Colonic mucosa (tissue), 4 donors: Measurements from ENCODE around the gene CREB3L1. TPM values are rescaled to one million over a fixed set of nuclear protein-coding genes. Genes with fewer than 3 reads are reported as not detected.

Experiments
- DNase-seq: peaks from one replicate; pipeline ENCODE4 v3.0.0-alpha.2; 2020
- H3K27ac ChIP-seq: fragments of 200-600 bp; one replicate; pipeline ENCODE4 v1.8.0; 2021
- H3K27me3 ChIP-seq: fragments of 200-600 bp; one replicate; pipeline ENCODE4 v1.8.0; 2021
- H3K36me3 ChIP-seq: fragments of 200-600 bp; one replicate; pipeline ENCODE4 v1.8.0; 2021
- H3K4me1 ChIP-seq: fragments of 200-600 bp; one replicate; pipeline ENCODE4 v1.8.0; 2021; ENCODE audit warnings: mild to moderate bottlenecking
- H3K4me3 ChIP-seq: fragments of 200-600 bp; one replicate; pipeline ENCODE4 v1.8.0; 2021
- H3K9ac ChIP-seq, 2 donors: one replicate each; pipeline ENCODE4 v1.7.0; 2013; ENCODE audit warnings: control low read depth in 2 of 2, low read depth in 2 of 2, low read length in 2 of 2
- H3K9me3 ChIP-seq: fragments of 200-600 bp; one replicate; pipeline ENCODE4 v1.8.0; 2021
- intact Hi-C: fragments of 100-400 bp; cut with DNase I; formaldehyde crosslinking; loops from one replicate; pipeline ENCODE4 v1.14.1; 2022
- total RNA-seq, 2 donors: library from RNA; stranded (reverse); fragmentation: NEBNext Ultra II Directional in 1 of 2; extraction: Animal tissue kit (Norgen Biotek cat#: 25700) in 1 of 2; gene quantifications; one replicate each; pipeline ENCODE4 v1.2.1, GENCODE V29; 2021
- TF ChIP-seq, protein P1 (sequence below): fragments of 200-600 bp; IDR thresholded peaks from one replicate; pipeline ENCODE4 v1.8.0; 2022; ENCODE audit warnings: antibody characterized with exemption, mild to moderate bottlenecking
- donor health status: healthy.
- donor health status: DM: no; HTN: no; CAD: no.
- donor health status: DM: no; HTN: no; CAD: no.

Gene CREB3L1
- total RNA-seq, 2 donors from 2014 or later = 143 to 150 TPM

DNA sequence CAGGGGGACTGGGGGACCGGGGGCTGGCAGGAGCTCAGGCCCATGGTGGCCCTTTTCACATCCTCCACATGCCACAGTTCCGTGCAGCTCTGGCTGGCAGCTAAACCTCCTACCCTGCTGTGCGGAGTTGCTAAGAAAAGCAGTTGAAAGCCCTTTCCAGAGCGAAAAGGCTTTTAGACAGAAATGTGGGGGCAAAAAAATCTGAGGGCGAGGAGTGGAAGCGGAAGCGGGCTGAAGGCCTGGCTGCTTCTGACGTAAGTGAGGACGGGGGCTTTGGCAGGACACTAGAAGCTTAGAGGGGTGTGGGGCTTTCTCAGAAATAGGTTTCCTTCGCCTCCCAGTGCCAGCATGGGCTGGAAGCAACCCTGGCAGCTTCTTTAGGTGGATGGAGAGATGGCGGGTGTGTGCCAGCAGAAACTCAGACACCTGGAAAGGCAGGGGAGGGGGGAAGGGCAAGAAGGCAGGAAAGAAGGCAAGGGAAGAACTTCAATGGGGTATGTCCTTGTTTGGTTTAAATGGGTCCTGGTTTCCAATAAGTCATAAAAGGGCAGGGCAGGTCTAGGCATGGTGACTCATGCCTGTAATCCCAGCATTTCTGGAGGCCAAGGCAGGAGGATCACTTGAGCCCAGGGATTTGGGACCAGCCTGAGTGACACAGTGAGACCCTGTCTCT is 58.6 kb downstream of the CREB3L1 start:
- peaks cover 22% of the 10 kb centered on the region for H3K27me3 ChIP-seq
- no peak overlapping the region for H3K27ac ChIP-seq
- H3K4me3 ChIP-seq = no peak overlapping the region
- H3K36me3 ChIP-seq = no peaks in the 10 kb centered on the region
- peaks cover 8% of the 10 kb centered on the region for H3K4me1 ChIP-seq
- no peaks in the 10 kb centered on the region for H3K9me3 ChIP-seq
- intact Hi-C loops = no loop called here
- H3K9ac ChIP-seq = no peak overlapping the region
- TF ChIP-seq, protein P1, sequence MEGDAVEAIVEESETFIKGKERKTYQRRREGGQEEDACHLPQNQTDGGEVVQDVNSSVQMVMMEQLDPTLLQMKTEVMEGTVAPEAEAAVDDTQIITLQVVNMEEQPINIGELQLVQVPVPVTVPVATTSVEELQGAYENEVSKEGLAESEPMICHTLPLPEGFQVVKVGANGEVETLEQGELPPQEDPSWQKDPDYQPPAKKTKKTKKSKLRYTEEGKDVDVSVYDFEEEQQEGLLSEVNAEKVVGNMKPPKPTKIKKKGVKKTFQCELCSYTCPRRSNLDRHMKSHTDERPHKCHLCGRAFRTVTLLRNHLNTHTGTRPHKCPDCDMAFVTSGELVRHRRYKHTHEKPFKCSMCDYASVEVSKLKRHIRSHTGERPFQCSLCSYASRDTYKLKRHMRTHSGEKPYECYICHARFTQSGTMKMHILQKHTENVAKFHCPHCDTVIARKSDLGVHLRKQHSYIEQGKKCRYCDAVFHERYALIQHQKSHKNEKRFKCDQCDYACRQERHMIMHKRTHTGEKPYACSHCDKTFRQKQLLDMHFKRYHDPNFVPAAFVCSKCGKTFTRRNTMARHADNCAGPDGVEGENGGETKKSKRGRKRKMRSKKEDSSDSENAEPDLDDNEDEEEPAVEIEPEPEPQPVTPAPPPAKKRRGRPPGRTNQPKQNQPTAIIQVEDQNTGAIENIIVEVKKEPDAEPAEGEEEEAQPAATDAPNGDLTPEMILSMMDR = no peak
- no peak for DNase-seq

DNA sequence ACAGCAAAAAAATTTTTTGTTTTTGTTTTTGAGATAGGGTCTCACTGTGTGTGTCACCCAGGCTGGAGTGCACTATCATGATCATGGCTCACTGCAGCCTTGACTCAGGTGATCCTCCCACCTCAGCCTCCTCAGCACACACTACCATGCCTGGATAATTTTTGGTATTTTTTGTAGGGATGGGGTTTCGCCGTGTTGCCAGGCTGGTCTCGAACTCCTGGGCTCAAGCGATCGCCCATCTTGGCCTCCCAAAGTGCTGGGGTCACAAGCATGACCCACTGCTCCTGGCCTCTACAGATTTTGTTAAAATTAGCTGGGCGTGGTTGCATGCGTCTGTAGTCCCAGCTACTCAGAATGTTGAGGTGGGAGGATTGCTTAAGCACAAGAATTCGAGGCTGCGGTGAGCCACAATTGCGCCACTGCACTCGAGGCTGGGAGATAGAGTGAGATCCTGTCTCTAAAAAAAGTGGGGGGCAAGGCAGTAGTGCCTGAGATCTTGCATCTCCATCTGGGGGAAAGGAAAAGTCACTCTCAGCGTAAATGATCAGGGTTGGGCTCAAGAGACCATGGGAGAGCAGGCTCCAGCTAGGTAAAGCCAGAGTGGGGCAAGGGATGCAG is 59.2 kb downstream of the CREB3L1 start:
- H3K9ac ChIP-seq = no peak overlapping the region
- no peaks in the 10 kb centered on the region for H3K9me3 ChIP-seq
- no peak overlapping the region for H3K27ac ChIP-seq
- H3K4me3 ChIP-seq = no peak overlapping the region
- intact Hi-C loops = no loop called here
- TF ChIP-seq, protein P1 = no peak
- H3K27me3 ChIP-seq = peaks cover 22% of the 10 kb centered on the region
- H3K4me1 ChIP-seq = peaks cover 8% of the 10 kb centered on the region
- no peak for DNase-seq
- no peaks in the 10 kb centered on the region for H3K36me3 ChIP-seq

DNA sequence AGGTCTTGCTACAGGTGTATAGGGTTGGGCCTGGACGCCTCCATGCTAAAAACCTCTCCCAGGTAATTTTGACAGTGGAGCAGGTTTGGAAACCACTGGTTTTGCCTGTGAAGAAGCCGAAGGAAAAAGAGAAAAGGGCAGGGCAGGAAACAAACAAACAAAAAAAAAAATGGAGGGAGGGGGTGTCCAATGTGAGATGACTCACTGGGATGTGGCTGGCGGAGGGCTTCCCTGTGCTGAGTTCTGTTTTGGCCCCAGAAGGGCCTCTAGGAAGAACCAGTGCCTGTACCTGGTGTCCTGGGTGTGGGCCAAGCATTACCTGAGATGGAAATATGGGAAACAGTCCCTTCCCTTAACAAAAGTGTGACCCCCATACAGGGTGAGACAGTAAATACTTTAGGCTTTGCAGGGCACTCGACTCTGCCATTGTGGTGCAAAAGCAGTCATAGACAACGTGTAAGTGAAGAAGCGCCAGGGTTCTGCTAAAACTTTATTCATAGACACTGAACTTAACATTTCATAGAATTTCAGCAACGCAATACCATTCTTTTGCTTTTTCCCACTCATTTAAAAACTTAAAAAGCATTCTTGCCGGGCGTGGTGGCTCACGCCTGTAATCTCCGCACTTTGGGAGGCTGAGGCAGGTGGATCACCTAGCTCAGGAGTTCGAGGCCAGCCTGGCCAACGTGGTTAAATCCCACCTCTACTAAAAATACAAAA is 60.3 kb downstream of the CREB3L1 start:
- H3K9me3 ChIP-seq = no peaks in the 10 kb centered on the region
- intact Hi-C loops = no loop called here
- peaks cover 2% of the 10 kb centered on the region for H3K4me1 ChIP-seq
- TF ChIP-seq, protein P1 = no peak
- H3K27me3 ChIP-seq = peaks cover 16% of the 10 kb centered on the region
- DNase-seq = no peak
- no peak overlapping the region for H3K27ac ChIP-seq
- no peak overlapping the region for H3K4me3 ChIP-seq
- no peak overlapping the region for H3K9ac ChIP-seq
- no peaks in the 10 kb centered on the region for H3K36me3 ChIP-seq

DNA sequence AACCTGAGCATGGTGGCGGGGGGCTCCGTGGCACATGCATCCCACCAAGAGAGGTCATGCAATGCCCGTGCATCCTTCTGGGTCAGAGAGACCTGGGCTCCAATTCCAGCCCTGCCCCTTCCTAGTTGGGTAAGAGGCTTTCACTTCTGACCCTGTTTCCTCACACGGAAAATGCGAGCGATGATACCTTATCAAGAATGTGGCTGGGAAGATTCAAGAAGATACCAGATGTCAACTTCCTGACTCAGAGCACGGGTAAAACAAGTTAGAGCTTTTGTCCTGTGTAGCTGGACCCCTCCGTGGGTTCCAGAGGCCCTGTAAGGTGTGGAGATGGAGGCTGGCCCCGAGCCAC is 61.1 kb downstream of the CREB3L1 start:
- no peak for DNase-seq
- Histone ChIP-seq H3K9ac (no peak overlapping the region), H3K27me3 (peaks cover 8% of the 10 kb centered on the region), H3K36me3 (no peaks in the 10 kb centered on the region), H3K27ac (no peak overlapping the region), H3K9me3 (no peaks in the 10 kb centered on the region), H3K4me1 (no peaks in the 10 kb centered on the region), H3K4me3 (no peak overlapping the region)
- intact Hi-C loops = no loop called here
- TF ChIP-seq, protein P1 = no peak

DNA sequence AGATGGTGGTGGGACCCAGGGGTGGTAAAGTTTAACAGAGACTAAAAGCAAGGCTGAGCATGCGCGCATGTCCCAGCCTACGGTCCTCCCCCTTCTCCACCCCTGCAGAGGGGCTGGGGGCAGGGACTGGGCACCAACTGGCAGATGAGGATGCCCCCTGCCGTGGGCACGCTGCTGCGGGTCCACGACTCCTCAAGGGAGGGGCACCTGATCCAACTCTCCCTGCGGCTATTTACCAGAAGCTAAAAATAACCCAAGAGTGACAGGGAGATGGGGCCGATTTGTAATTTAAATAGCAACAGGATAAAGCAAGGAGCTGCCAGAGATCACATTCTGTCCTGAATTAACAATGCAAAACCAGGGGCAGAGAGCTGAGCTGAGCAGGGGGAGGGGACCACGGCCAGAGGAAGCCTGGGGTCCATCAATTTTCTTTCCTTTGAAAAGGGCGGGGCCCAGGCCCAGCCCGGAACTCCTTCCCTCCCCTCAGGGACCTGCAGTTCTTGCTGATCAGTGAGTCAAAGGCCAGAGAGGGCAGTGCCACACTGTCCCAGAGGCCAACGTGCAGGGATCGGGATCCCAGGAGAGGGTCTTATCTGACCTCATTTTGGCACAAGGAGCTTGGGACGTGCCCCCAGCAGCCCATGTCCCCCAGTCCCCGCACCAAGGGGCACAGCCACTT is 61.7 kb downstream of the CREB3L1 start:
- no peak overlapping the region for H3K4me3 ChIP-seq
- H3K27me3 ChIP-seq = peaks cover 2% of the 10 kb centered on the region
- H3K9me3 ChIP-seq = no peaks in the 10 kb centered on the region
- H3K9ac ChIP-seq = no peak overlapping the region
- H3K27ac ChIP-seq = no peak overlapping the region
- no peaks in the 10 kb centered on the region for H3K36me3 ChIP-seq
- TF ChIP-seq, protein P1 = no peak
- intact Hi-C loops = no loop called here
- no peaks in the 10 kb centered on the region for H3K4me1 ChIP-seq
- no peak for DNase-seq
